ENCODE data around the gene CIDEC. TPM values are rescaled to one million over a fixed set of nuclear protein-coding genes. Genes with fewer than 3 reads are reported as not detected.
"Not testable (repeated sequence)": the region's sequence is repeated elsewhere in the genome, so short reads cannot be mapped to it uniquely, and the experiment has no call there.

CIDEC gene
- total and polyA plus RNA-seq, 2 donors = 0.14 to 0.91 TPM

DNA sequence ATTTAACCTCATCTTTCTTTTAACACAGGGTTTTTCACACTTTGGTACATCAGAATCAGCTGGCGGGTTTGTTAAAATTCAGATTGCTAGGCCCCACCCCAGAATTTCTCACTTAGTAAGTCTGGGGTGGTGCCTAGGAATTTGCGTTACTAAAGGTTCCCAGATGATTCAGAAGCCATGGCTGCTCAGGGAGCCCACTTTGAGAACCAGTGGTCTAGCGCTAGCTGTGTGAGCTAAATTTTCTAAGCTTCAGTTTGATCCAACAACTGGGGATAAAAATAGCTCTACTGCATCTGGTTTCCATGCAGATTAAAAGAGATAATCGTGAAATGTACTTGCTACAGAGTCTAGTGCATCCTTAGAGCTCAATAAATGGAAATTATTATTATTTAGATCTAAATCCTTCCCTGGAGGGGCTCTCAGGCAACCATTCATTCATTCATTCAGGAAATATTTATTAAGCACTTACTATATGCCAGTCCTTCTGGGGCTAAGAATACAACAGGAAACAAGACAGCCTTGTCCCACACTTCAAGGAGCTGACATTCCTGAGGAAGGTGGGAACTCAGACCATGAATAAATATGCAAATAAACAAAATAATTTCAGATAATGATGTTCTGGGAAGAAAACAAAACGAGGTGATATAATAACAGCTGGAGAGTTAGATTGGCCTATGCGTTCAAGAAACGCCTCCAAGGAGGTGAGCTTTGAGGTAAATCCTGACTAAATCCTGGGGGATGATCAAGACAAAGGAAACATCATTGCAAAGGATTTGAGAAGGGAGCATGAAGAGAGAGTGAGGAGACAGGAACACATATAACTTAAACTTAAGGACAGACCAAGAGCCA, 3.9 kb upstream of the CIDEC start:
- H3K4me1 ChIP-seq (ENCODE audit: control insufficient read depth in 2 of 2, insufficient read depth in 2 of 2, low read length in 2 of 2) = no peaks in the 10 kb centered on the region
- DNase-seq (ENCODE audit: low read depth in 6 of 9, low spot score in 9 of 9) = no peak
- no peak overlapping the region for H3K4me3 ChIP-seq (ENCODE audit: low read length in 2 of 2)
- H3K9me3 ChIP-seq (ENCODE audit: control insufficient read depth in 2 of 2, insufficient read depth in 1 of 2, low read length in 1 of 2) = no peaks in the 10 kb centered on the region
- no peaks in the 10 kb centered on the region for H3K36me3 ChIP-seq (ENCODE audit: control insufficient read depth in 2 of 2, insufficient read depth in 2 of 2, low read length in 1 of 2)
- 96% methylated on average over 7 of the region's 7 CpGs for WGBS
- no peak overlapping the region for H3K27ac ChIP-seq (ENCODE audit: low read depth in 1 of 2, low read length in 1 of 2)
- no peaks in the 10 kb centered on the region for H3K27me3 ChIP-seq (ENCODE audit: control insufficient read depth in 2 of 2, insufficient read depth in 1 of 2, low read length in 1 of 2)

DNA sequence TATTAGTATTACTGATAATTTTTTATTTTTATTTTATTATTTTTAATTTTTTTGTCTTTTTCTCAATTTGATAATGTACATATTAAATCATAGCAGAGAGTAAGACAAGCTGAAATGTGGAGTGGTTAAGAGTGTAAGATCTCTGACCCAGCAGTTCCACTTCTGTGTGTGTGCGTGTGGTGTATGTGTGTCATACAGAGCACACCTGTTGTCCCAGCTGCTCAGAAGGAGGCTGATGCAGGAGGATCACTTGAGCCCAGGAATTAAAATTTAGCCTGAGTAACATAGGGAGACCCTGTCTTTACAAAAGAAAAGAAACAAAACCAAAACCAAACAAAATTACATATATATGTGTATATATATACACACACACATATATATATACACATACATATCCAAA, 1.4 kb upstream of the CIDEC start:
- Histone ChIP-seq H3K9me3 (ENCODE audit: control insufficient read depth in 2 of 2, insufficient read depth in 1 of 2, low read length in 1 of 2) (no peaks in the 10 kb centered on the region), H3K4me1 (ENCODE audit: control insufficient read depth in 2 of 2, insufficient read depth in 2 of 2, low read length in 2 of 2) (no peaks in the 10 kb centered on the region), H3K4me3 (ENCODE audit: low read length in 2 of 2) (no peak overlapping the region), H3K27me3 (ENCODE audit: control insufficient read depth in 2 of 2, insufficient read depth in 1 of 2, low read length in 1 of 2) (no peaks in the 10 kb centered on the region), H3K27ac (ENCODE audit: low read depth in 1 of 2, low read length in 1 of 2) (no peak overlapping the region), H3K36me3 (ENCODE audit: control insufficient read depth in 2 of 2, insufficient read depth in 2 of 2, low read length in 1 of 2) (no peaks in the 10 kb centered on the region)
- WGBS = 95% methylated on average over 1 of the region's 1 CpG
- no peak for DNase-seq (ENCODE audit: low read depth in 6 of 9, low spot score in 9 of 9)

GRCh38 chr3:9878700-9879099, 1.4 kb downstream of the CIDEC start:
- WGBS = 91% methylated on average over 5 of the region's 5 CpGs
- no peak for DNase-seq (ENCODE audit: low read depth in 6 of 9, low spot score in 9 of 9)

DNA sequence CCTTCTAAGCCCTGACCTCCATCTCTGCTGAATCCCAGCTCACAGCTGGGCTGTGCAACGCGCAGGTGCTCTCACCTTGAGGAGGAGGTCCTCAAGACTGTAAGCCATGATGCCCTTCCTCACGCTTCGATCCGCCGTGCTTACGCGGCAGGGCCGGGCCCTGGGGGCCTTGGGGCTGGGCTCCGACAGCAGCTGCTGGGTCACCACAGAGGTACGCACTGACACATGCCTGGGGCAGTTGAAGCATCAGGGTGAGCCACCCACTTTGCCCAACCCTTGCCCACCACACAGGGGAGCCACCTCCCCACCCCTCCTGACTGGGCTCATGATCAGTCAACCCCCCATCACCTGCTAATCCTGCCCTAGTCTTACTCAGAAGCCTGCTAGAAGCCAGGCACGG, 3.1 kb downstream of the CIDEC start:
- Histone ChIP-seq H3K9me3 (ENCODE audit: control insufficient read depth in 2 of 2, insufficient read depth in 1 of 2, low read length in 1 of 2) (no peaks in the 10 kb centered on the region), H3K4me1 (ENCODE audit: control insufficient read depth in 2 of 2, insufficient read depth in 2 of 2, low read length in 2 of 2) (no peaks in the 10 kb centered on the region), H3K27ac (ENCODE audit: low read depth in 1 of 2, low read length in 1 of 2) (no peak overlapping the region), H3K27me3 (ENCODE audit: control insufficient read depth in 2 of 2, insufficient read depth in 1 of 2, low read length in 1 of 2) (no peaks in the 10 kb centered on the region), H3K4me3 (ENCODE audit: low read length in 2 of 2) (no peak overlapping the region), H3K36me3 (ENCODE audit: control insufficient read depth in 2 of 2, insufficient read depth in 2 of 2, low read length in 1 of 2) (no peaks in the 10 kb centered on the region)
- no peak for DNase-seq (ENCODE audit: low read depth in 6 of 9, low spot score in 9 of 9)
- 95% methylated on average over 12 of the region's 12 CpGs for WGBS

More at GRCh38 chr3:9878700-9879099, 1.4 kb downstream of the CIDEC start:
- H3K4me3 ChIP-seq (ENCODE audit: low read length in 2 of 2) = no peak overlapping the region
- no peaks in the 10 kb centered on the region for H3K4me1 ChIP-seq (ENCODE audit: control insufficient read depth in 2 of 2, insufficient read depth in 2 of 2, low read length in 2 of 2)
- no peaks in the 10 kb centered on the region for H3K36me3 ChIP-seq (ENCODE audit: control insufficient read depth in 2 of 2, insufficient read depth in 2 of 2, low read length in 1 of 2)
- no peaks in the 10 kb centered on the region for H3K9me3 ChIP-seq (ENCODE audit: control insufficient read depth in 2 of 2, insufficient read depth in 1 of 2, low read length in 1 of 2)
- H3K27me3 ChIP-seq (ENCODE audit: control insufficient read depth in 2 of 2, insufficient read depth in 1 of 2, low read length in 1 of 2) = no peaks in the 10 kb centered on the region
- H3K27ac ChIP-seq (ENCODE audit: low read depth in 1 of 2, low read length in 1 of 2) = no peak overlapping the region

GRCh38 chr3:9876255-9876654, 3.8 kb downstream of the CIDEC start:
- H3K27me3 ChIP-seq (ENCODE audit: control insufficient read depth in 2 of 2, insufficient read depth in 1 of 2, low read length in 1 of 2); H3K4me3 ChIP-seq (ENCODE audit: low read length in 2 of 2); DNase-seq (ENCODE audit: low read depth in 6 of 9, low spot score in 9 of 9); H3K9me3 ChIP-seq (ENCODE audit: control insufficient read depth in 2 of 2, insufficient read depth in 1 of 2, low read length in 1 of 2); H3K4me1 ChIP-seq (ENCODE audit: control insufficient read depth in 2 of 2, insufficient read depth in 2 of 2, low read length in 2 of 2); H3K36me3 ChIP-seq (ENCODE audit: control insufficient read depth in 2 of 2, insufficient read depth in 2 of 2, low read length in 1 of 2); H3K27ac ChIP-seq (ENCODE audit: low read depth in 1 of 2, low read length in 1 of 2): not testable (repeated sequence)
- WGBS = 95% methylated on average over 4 of the region's 4 CpGs

DNA sequence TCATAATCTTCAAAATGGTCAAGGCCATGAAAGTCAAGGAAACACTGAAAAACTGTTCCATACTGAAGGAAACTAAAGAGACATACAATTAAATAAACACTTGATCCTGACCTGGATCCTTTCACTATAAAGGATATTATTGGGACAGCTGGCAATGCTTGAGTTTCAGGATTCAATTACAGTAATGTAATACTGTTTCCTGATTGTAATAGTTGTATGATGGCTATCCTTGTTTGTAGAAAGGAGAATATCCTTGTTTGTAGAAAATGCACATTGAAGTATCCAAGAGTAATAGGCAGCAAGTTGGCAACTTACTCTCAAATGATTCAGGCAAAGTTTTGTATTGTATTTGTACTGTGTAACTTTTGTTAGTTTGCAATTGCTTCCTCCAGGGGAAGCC, 4.6 kb downstream of the CIDEC start:
- no peak for DNase-seq (ENCODE audit: low read depth in 6 of 9, low spot score in 9 of 9)
- H3K4me1 ChIP-seq (ENCODE audit: control insufficient read depth in 2 of 2, insufficient read depth in 2 of 2, low read length in 2 of 2) = no peaks in the 10 kb centered on the region

GRCh38 chr3:9872067-9872466, 8.0 kb downstream of the CIDEC start:
- DNase-seq (ENCODE audit: low read depth in 6 of 9, low spot score in 9 of 9); H3K4me3 ChIP-seq (ENCODE audit: low read length in 2 of 2); H3K27me3 ChIP-seq (ENCODE audit: control insufficient read depth in 2 of 2, insufficient read depth in 1 of 2, low read length in 1 of 2); H3K9me3 ChIP-seq (ENCODE audit: control insufficient read depth in 2 of 2, insufficient read depth in 1 of 2, low read length in 1 of 2); H3K27ac ChIP-seq (ENCODE audit: low read depth in 1 of 2, low read length in 1 of 2); H3K4me1 ChIP-seq (ENCODE audit: control insufficient read depth in 2 of 2, insufficient read depth in 2 of 2, low read length in 2 of 2); H3K36me3 ChIP-seq (ENCODE audit: control insufficient read depth in 2 of 2, insufficient read depth in 2 of 2, low read length in 1 of 2): not testable (repeated sequence)
- WGBS = 98% methylated on average over 5 of the region's 5 CpGs

More for the DNA sequence above, 4.6 kb downstream of the CIDEC start:
- Histone ChIP-seq H3K27me3 (ENCODE audit: control insufficient read depth in 2 of 2, insufficient read depth in 1 of 2, low read length in 1 of 2) (no peaks in the 10 kb centered on the region), H3K36me3 (ENCODE audit: control insufficient read depth in 2 of 2, insufficient read depth in 2 of 2, low read length in 1 of 2) (no peaks in the 10 kb centered on the region), H3K27ac (ENCODE audit: low read depth in 1 of 2, low read length in 1 of 2) (no peak overlapping the region), H3K9me3 (ENCODE audit: control insufficient read depth in 2 of 2, insufficient read depth in 1 of 2, low read length in 1 of 2) (no peaks in the 10 kb centered on the region), H3K4me3 (ENCODE audit: low read length in 2 of 2) (no peak overlapping the region)

DNA sequence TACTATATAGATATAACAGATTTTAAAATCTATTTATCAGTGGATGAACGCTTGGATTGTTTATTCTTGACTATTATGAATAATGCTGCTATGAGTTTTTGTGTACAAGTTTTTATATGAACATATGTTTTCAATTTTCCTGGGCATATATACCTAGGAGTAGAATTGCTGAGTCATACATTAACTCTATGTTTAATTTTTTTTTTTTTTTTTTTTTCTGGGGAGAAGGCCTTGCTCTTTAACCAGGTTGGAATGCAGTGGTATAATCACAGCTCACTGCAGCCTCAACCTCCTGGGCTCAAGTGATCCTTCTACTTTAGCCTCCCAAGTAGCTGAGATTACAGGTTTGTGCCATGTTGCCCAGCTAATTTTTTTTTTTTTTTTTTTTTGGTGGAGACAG, 9.1 kb downstream of the CIDEC start:
- Histone ChIP-seq H3K4me3 (ENCODE audit: low read length in 2 of 2) (no peak overlapping the region), H3K36me3 (ENCODE audit: control insufficient read depth in 2 of 2, insufficient read depth in 2 of 2, low read length in 1 of 2) (no peaks in the 10 kb centered on the region), H3K27me3 (ENCODE audit: control insufficient read depth in 2 of 2, insufficient read depth in 1 of 2, low read length in 1 of 2) (no peaks in the 10 kb centered on the region), H3K4me1 (ENCODE audit: control insufficient read depth in 2 of 2, insufficient read depth in 2 of 2, low read length in 2 of 2) (no peaks in the 10 kb centered on the region), H3K27ac (ENCODE audit: low read depth in 1 of 2, low read length in 1 of 2) (no peak overlapping the region), H3K9me3 (ENCODE audit: control insufficient read depth in 2 of 2, insufficient read depth in 1 of 2, low read length in 1 of 2) (no peaks in the 10 kb centered on the region)
- WGBS = 53% methylated on average over 1 of the region's 1 CpG
- no peak for DNase-seq (ENCODE audit: low read depth in 6 of 9, low spot score in 9 of 9)

DNA sequence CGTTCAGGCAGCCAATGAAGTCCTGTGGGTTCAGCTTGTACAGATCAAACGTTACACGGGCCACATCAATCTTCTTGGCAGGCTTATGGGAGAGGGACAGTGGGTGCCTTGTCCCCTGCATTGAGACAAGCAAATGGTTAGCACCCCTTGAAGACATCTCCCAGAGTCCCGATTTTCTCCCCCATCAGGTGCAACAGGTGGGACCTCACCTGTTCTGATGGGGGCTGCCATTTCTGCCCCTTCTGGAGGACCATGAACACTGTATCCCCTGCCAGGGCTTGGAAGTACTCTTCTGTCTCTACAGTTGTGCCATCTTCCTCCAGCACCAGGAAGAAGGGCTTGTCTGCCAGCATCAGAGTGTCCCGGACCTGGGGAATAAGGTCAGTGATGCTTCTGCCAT, 10.1 kb downstream of the CIDEC start:
- 96% methylated on average over 5 of the region's 5 CpGs for WGBS

More for the DNA sequence above, 10.1 kb downstream of the CIDEC start:
- Histone ChIP-seq H3K9me3 (ENCODE audit: control insufficient read depth in 2 of 2, insufficient read depth in 1 of 2, low read length in 1 of 2) (no peaks in the 10 kb centered on the region), H3K36me3 (ENCODE audit: control insufficient read depth in 2 of 2, insufficient read depth in 2 of 2, low read length in 1 of 2) (no peaks in the 10 kb centered on the region), H3K4me1 (ENCODE audit: control insufficient read depth in 2 of 2, insufficient read depth in 2 of 2, low read length in 2 of 2) (no peaks in the 10 kb centered on the region), H3K27ac (ENCODE audit: low read depth in 1 of 2, low read length in 1 of 2) (no peak overlapping the region), H3K4me3 (ENCODE audit: low read length in 2 of 2) (no peak overlapping the region), H3K27me3 (ENCODE audit: control insufficient read depth in 2 of 2, insufficient read depth in 1 of 2, low read length in 1 of 2) (no peaks in the 10 kb centered on the region)
- DNase-seq (ENCODE audit: low read depth in 6 of 9, low spot score in 9 of 9) = no peak
